Heart left ventricle (tissue), 13 donors: Measurements from ENCODE around the gene CD164.

Experiments used
- POLR2A ChIP-seq, 2 donors: fragments of 450-650 bp; IDR thresholded peaks; one replicate each; pipeline ENCODE4 v1.6.1; 2017; ENCODE audit warnings: antibody characterized with exemption in 2 of 2, mild to moderate bottlenecking in 2 of 2, moderate library complexity in 2 of 2
- TF ChIP-seq, protein P1 (sequence below), 12 donors: fragments of 200-600 bp; sonication (generic) in 4 of 12; IDR thresholded peaks; one replicate each; pipeline versions ENCODE4 v1.5.0 to v1.8.0; 2018 to 2022; ENCODE audit warnings: antibody characterized with exemption in 12 of 12, mild to moderate bottlenecking in 5 of 12
- donor health status: ischemic (EF 13 %, LVEDD 7.1; RV severe dilation, severe dysfunction).
- donor health status: DM: no; HTN: yes; CAD: no.
- donor health status: DM: no; HTN: no; CAD: no.
- donor health status: ischemic (EF 25% LVEDD 6.9; RV normal size, moderate dysfunction).
- donor health status: ischemic (EF 25% LVEDD 5.7; RV mildly dilated, moderate dysfunction).
- donor health status: ischemic (EF 35%, LVEDD 5.7; RV mildly dilated, moderate dysfunction).
- donor health status: nonischemic (EF 11% LVEDD 7.7; RV severe dilation, severe dysfunction).
- donor health status: DM: yes; HTN: yes; CAD: no.
- donor health status: PGD.
- donor health status: ischemic (EF 29% LVEDD 5.4; RV normal size, mild dysfunction).
- donor health status: nonischemic (EF 23%, LVEDD 6.1; RV moderate dilation, normal function).

DNA sequence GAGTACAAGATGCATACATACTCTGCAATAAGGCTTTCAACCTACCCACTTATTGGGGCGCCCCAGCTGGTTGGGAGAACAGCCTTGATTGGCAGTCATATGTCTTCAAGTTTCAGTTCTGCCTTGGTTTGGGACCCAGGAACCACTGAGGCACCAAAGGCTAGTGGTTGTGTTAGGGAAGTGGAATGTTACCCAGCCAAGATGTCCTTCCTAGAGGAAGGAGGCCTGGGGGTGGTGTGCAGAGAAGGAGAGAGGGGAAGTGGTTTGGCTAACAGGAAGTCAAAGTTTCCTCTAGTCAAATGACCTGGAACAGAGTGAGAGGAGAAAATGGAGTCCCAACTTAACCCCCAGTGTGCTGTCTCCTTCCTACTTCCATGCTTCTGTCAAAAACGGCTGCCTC lies 59.4 kb downstream of the CD164 start:
- TF ChIP-seq, protein P1, sequence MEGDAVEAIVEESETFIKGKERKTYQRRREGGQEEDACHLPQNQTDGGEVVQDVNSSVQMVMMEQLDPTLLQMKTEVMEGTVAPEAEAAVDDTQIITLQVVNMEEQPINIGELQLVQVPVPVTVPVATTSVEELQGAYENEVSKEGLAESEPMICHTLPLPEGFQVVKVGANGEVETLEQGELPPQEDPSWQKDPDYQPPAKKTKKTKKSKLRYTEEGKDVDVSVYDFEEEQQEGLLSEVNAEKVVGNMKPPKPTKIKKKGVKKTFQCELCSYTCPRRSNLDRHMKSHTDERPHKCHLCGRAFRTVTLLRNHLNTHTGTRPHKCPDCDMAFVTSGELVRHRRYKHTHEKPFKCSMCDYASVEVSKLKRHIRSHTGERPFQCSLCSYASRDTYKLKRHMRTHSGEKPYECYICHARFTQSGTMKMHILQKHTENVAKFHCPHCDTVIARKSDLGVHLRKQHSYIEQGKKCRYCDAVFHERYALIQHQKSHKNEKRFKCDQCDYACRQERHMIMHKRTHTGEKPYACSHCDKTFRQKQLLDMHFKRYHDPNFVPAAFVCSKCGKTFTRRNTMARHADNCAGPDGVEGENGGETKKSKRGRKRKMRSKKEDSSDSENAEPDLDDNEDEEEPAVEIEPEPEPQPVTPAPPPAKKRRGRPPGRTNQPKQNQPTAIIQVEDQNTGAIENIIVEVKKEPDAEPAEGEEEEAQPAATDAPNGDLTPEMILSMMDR (IDR thresholded peaks at IDR 0.05), result no peak
- TF ChIP-seq POLR2A (IDR thresholded peaks at IDR 0.05), result no peak
